NCI-H2227 treated with DMSO at 0.1 percent for 48 hours (cell line): ENCODE measurements around the gene BPHL.
"Not testable (repeated sequence)": the region's sequence is repeated elsewhere in the genome, so short reads cannot be mapped to it uniquely, and the experiment has no call there.

ENCODE experiments used
- DNase-seq: peaks from one replicate; lab custom pipeline; 2025; lab: John Stamatoyannopoulos, UW

BPHL gene

DNA sequence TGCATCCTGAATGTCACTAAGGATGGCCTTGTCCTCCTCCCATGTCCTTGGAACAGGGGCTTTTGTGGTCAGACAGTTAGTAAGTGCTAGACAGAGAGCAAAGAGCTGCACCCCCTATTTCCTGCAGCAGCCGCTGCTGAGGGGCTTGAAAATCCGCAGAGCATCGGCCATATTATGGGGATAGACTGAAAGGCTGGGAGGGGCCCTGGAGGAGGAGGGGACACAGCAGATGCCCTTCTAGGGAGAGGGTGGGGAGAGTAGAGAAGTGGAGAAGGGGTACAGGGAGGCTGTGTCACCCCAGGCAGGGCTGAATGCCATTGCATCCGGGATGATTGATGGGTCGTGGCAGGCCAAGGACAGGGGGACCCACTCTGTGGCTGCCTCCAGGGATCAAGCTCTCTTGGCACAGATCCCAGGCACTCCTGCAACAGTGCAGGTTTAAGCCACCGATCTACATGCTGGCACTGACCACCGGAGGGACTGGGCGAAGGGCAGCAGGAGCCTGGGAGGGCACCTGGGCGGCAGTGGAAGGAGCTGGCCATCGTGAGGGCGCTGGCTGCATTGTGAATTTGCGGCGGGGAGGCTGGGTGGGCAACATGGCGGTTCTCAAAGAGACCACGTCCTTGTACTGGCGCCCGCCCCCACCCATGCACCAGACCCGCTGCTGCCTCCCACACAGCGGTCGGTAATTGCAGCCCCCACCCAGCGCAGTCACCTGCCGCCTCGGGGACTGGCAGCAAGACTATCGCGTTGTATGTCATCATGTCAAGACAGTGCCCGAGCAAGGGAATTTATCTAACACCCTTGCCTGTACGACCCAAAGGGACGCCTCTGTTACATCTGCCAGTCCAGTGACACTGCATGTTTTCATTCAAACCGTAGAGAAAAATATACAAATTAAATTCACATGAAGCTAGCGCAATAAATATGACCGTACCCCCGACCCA lies 37.9 kb downstream of the BPHL start:
- DNase-seq, result peak; percentile 64

DNA sequence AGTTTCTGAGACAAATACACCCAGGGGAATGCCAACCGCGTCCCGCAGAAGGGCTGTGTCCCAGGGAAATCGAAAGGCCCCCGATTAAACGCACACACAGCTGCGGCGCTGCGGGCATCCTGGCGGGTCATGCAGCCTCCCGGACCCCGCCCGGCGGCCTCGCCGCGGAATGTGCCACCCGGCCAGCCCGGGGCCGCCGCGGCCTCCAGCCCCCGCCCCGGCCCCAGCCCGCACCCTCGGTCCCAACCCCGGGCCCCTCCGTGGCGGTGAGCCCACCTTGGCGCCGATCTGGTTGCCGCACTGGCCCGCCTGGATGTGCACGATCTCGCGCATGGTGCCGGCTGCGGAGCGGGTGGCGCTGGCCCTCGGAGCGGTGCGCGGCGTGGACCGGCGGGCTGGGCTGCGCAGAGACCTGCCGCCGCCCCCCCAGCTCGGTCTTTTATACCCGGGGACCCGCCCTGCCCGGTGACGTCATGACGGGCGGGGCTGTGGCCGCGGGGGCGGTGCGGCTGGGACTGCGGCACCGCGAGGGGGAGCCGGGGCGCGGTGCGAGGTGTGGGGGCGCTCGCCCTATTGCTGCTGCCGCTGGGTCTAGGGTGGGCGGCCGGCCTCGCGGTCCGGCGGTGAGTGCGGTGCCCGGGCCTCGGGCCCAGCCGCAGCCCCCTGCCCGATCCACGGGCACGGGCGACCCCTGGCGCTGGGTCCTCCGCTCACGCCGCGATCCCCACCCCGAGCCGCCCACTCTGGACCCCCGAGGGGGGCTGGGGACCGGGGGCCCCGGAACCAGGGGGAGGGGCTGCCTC lies 38.8 kb downstream of the BPHL start, which contains the start of gene TUBB2A:
Gene TUBB2A (minus strand): TSS at position 414 of the 803 bp plus-strand sequence. CDS start 81 bp downstream, at position 333.
- DNase-seq, result peak; percentile 81

DNA sequence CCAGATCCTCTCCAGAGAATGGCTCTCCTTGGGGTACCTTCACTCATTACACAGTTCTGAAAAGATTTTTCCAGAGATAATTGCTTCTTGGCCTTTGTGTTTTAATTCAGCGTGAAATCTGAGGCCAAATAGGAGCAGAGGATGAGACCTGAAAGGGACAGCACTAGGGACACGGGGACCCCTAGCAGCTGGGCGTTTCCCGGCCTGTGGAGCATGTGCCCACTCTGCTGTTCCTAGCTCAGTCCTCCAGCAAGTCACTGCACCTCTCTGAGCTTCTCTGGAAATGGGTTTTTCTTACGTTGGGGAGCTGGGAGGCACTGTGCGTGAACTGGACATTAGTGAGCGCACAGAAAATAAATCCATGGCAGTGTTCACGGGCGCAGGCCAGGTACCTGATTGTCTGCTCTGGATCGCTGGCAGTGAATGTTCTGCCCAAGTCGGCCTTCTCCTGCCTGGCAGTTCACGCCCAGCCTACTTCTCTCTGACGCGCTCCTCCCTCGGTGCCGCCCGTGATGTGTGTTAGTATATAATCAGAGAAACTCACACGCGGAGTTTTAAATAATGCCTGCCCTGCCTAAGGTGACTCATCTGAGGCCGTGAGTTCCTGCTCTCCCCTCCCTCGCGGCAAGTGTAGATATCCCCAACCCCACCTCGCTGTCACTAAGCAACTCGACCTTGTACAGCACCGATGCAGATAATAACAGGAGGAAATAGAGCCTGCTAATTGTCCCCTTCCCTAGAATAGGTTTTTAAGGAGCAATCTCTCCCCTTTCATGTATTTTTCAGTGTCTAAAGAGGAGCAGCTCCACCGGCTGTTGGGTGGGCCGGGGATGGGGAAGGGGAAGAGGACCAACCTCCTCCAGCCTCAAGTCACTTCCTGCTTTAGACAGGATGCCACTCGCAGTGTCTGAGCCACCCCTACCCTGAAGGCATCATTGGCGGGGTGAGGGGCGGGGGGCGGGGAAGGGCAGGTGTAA lies 41.6 kb downstream of the BPHL start:
- peak; percentile 83 for DNase-seq

DNA sequence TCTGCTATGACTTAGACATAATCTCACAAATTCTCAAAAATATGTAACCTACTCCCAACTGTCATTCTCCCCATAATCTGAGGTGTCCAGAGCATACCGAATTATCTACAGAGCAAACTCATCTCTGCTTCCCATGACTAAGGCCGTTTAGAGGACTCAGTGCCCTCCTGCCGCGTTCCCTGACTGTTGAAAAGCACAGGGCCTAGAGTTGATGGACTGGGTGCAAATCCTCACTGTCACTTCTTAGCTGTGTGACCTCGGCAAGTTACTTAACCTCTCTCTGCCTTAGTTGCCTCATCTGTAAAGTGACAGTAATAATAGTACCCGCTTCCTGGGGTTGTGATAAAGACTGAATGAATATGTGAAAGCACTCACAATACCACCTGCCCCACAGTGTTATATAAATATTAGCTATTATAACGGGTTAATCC lies 43.6 kb downstream of the BPHL start:
- DNase-seq, result peak; percentile 48

DNA sequence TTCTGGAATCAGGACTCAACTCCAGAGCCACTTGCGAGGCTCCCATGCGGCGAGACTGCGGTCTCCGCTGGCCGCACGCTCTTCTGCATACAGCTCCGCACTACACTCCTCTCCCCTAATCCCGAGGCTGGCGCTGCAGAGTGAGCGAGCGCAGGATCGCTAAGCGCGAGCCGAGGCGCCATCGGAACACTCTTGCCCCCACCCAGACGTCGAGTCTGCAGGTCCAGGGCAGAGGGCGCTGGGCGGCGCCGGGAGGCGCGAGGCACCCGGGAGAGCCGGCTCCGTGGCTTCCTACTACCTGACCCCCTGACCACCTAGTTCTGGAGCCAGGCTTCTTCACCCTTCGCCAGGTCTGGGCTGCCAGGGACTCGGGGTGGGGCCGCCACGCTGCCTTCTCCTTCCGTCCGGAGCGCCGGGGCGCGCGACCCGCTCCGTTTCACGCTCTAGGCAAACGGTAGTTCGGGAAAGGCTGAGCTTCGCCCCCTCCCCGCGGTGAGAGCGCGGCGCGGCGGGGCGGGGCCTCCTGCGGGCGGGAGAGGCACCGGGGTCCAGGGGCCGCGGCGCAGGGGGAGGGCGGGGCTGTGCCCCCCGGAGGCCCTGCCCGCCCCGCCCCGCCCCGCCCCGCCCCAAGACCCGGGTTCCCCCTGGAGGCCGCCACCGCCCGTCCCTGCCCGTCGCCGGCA lies 44.2 kb downstream of the BPHL start:
- peak; percentile 83 for DNase-seq

DNA sequence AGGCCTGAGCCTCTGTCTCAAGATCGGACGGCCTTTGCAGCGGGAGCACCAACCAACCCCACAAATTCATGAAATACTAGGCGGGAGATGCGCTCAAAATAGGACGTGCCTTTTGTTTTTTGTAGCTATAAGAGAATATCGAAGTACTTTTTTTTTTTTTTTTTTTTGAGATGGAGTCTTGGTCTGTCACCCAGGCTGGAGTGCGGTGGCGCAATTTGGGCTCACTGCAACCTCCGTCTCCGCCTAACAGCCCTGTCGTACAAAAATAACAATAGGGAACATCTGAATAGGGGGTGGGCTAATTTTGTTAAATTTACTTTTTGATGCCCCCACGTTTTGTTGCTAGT lies 44.7 kb downstream of the BPHL start:
- DNase-seq, result no peak

DNA sequence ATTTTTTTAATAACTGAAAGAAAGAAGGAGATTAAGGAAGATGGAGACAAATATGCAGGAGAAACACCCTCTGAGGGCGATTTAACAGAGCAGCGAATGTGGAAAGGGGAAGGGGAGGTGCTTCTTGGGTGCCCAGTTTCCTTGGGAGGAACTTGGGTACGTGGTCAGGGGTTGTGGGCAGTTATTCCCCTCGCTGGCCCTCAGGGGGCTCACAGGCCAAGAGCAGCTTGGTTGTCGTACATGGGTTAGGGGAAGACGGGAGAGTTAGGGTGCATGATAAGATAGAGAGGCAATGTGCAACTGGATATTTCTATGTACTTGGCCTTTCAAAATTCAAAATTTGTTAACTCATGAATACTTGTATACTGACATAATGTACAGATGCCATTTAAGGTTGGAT lies 45.9 kb downstream of the BPHL start:
- no peak for DNase-seq

DNA sequence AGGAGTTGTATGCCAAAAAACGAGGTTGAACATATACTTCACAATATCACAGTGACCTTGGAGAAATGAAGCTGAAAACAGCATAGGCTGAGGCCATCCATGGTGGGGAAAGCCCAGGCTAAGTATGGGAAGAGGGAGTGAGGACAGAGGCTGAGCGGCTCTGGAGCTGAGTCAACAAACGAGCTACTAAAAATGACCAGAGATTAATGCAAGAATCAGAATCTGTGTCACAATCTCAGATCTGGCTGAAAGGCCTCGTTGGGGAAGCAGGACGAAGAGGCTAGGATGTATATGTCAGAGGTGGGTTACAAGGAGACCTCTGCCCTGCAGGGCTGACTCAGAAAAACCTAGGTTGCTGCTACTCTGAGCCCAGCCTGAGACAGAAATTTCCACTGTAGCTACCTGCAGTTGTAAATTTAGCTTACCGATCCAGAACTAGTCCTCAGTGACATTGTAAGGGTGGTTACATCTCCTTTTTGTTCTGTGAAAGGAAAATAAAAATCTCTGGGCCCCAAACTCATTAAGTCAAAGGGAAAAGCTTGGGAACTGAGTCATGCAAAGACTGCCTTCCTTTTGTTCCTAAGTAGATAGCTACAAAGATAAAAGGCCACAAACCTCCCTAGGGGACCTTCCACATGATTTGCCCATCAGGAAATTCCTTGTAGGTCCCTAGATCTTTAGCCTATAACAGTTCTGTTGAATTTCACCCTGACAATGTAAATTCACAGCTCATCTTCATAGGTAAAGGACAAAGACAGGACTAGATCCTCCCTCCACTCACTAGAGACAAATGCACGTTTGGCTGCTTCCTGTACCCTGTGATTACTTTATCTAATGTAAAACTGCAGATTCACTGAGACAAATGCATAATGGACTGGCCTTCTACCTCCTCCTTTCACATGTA lies 47.4 kb downstream of the BPHL start:
- peak; percentile 20 for DNase-seq

DNA sequence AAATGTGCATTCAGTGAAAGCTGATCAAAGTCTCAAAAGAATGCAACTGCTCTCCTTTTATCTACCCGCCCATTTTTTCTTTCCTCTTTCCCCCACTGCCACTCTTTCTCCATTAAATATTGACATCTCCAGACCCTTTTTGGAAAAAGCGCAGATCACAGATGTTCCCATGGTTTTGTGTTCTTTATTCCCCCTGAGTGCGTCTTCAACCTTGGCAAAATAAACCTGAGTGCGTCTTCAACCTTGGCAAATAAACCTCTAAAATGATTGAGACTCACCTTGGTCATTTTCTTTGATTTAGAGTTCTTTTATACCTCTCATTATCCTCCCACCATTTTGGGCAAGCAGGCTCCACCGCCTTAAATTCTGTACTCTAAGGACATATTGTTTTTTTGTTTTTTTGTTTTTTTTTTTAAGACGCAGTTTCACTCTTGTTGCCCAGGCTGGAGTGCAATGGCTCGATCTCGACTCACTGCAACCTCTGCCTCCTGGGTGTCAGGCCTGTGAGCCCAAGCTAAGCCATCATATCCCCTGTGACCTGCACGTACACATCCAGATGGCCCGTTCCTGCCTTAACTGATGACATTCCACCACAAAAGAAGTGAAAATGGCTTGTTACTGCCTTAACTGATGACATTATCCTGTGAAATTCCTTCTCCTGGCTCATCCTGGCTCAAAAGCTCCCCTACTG lies 48.2 kb downstream of the BPHL start:
- DNase-seq, result not testable (repeated sequence)

DNA sequence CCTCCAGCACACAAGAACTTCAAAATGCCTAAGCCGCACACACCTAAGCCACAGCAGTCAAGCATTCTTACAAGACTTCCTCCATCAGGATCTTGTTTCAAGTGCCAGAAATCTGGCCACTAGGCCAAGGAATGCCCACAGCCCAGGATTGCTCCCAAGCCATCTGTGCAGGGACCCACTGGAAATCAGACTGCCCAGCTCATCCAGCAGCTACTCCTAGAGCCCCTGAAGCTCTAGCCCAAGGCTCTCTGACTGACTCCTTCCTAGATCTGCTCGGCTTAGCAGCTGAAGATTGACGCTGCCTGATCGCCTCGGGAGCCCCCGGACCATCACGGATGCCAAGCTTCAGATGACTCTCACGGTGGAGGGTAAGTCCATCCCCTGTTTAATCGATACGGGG lies 49.5 kb downstream of the BPHL start:
- not testable (repeated sequence) for DNase-seq

DNA sequence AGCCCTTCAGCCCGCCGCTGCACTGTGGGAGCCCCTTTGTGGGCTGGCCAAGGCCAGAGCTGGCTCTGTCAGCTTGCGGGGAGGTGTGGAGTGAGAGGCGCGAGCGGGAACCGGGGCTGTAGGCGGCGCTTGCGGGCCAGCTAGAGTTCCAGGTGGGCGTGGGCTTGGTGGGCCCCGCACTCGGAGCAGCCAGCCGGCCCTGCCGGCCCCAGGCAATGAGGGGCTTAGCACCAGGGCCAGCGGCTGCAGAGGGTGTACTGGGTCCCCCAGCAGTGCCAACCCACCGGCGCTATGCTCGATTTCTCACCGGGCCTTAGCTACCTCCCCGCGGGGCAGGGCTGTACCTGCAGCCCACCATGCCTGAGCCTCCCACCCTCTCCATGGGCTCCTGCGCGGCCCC lies 52.2 kb downstream of the BPHL start:
- not testable (repeated sequence) for DNase-seq

DNA sequence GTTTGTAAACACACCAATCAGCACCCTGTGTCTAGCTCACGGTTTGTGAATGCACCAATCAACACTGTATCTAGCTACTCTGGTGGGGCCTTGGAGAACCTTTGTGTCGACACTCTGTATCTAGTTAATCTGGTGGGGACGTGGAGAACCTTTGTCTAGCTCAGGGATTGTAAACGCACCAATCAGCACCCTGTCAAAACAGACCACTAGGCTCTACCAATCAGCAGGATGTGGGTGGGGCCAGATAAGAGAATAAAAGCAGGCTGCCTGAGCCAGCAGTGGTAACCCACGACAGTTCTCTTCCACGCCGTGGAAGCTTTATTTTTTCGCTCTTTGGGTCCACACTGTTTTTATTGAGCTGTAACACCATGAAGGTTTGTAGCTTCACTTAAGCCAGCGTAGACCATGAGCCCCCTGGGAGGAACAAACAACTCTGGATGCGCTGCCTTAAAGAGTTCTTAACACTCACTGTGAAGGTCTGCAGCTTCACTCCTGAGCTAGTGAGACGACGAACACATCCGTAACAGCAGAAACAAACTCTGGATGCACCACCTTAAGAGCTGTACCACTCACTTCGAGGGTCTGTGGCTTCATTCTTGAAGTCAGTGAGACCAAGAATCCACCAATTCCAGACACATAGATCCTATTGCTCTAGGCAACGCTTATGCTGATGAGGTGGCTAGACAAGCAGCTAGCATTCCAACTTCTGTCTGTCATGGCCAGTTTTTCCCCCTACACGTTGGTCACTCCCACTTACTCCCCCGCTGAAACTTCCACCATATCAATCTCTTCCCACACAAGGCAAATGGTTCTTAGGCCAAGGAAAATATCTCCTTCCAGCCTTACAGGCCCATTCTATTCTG lies 53.0 kb downstream of the BPHL start:
- DNase-seq, result not testable (repeated sequence)

DNA sequence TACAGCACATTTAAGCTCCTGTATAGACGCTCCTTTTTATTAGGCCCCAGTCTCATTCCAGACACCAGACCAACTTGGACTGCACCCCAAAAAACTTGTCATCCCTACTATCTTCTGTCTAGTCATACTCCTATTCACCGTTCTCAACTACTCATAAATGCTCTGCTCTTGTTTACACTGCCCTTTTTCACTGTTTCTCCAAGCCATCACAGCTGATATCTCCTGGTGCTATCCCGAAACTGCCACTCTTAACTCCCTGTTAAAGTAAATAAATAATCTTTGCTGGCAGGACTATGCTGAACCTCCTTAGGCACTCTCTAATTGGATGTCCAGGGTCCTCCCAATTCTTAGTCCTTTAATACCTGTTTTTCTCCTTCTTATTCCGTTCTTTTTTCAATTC lies 54.3 kb downstream of the BPHL start:
- not testable (repeated sequence) for DNase-seq

DNA sequence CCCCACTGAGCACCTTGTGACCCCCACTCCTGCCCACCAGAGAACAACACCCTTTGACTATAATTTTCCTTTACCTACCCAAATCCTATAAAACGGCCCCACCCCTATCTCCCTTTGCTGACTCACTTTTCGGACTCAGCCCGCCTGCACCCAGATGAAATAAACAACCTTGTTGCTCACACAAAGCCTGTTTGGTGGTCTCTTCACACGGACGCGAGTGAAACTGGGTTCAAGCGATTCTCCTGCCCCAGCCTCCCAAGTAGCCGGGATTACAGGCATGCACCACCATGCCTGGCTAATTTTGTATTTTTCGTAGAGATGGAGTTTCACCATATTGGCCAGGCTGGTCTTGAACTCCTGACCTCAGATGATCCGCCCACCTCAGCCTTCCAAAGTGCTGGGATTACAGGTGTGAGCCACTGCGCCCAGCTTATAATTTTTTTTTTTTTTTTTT lies 55.2 kb downstream of the BPHL start:
- not testable (repeated sequence) for DNase-seq

DNA sequence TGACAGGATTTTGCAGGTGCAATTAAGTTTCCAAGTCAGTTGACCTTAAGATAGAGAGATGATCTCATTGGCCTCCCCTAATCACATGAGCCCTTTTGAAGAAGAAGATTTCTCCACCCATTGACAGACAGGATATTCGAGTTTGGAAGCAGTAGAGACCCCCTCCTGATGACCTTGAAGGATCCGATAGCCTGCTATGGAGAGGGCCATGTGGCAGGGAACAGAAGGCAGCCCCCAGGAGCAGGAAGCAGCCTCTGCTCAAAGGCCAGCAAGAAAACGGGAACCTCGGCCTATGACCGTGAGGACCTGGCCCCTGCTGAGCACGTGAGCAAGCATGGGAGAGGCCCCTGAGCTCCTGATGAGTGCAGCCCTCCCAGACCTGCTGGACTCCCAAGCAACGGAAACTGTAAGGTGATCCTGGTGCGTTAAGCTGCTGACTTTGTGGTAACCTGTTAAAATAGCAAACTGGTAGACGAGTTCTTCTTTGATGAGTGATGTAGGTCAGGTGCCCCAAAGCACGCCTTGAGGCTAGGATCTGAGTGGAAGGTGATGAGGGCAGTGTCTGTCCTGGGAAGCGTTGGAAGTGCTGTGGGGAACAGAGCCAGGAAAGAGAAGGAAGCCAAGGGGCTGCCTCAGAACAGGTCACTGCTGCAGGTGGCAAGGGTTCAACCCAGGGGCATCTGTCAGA lies 57.3 kb downstream of the BPHL start:
- DNase-seq, result no peak

DNA sequence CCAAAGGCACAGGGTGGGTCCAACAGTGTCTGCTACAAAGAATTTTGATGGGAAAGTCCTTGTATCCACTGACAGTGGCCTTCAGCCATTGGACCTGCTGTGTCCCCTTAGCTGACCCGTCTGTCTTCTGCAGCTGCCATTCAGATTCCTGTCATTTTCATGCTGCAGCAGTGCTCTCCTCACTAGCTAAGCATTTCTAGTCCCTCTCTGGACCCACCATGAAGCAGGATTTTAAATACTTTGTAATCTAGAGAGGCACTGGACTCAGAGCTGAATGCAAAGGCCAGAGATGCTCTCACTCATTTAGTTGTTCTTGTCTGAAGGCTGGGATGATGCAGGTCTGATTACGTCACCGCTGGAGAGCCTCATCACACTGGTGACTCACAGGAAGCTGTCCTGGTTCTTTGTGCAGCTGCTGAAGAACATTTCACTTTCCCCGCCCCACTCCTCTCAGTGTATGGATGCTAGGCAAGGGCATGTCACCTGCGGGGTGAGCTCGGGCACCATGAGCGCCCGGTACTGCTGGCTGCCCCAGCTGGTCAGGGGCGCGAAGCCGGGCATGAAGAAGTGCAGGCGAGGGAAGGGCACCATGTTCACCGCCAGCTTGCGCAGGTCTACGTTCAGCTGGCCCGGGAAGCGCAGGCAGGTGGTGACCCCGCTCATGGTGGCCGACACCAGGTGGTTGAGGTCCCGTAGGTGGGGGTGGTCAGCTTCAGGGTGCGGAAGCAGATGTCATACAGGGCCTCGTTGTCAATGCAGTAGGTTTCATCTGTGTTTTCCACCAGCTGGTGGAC lies 58.2 kb downstream of the BPHL start:
- peak; percentile 8 for DNase-seq

DNA sequence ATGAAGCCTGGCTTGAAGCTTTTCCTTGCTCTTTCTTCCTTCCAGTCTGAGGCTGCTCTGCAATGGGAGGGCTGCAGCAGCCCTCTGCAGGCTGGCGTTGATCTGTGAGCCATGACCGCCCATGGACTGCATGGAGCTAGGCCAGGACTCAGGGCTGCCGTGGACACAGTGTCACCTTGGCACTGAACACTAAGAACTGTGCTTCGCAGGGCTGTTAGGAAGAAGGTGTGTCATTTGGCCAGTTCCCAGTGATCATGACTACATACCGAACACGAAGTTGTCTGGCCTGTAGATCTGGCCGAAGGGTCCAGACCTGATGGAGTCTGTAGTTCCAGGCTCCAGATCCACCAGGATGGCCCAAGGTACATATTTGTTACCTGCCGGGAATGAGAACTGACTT lies 60.2 kb downstream of the BPHL start:
- not testable (repeated sequence) for DNase-seq
